Measurements from ENCODE around the gene RBM20.

- TF ChIP-seq, protein P1, sequence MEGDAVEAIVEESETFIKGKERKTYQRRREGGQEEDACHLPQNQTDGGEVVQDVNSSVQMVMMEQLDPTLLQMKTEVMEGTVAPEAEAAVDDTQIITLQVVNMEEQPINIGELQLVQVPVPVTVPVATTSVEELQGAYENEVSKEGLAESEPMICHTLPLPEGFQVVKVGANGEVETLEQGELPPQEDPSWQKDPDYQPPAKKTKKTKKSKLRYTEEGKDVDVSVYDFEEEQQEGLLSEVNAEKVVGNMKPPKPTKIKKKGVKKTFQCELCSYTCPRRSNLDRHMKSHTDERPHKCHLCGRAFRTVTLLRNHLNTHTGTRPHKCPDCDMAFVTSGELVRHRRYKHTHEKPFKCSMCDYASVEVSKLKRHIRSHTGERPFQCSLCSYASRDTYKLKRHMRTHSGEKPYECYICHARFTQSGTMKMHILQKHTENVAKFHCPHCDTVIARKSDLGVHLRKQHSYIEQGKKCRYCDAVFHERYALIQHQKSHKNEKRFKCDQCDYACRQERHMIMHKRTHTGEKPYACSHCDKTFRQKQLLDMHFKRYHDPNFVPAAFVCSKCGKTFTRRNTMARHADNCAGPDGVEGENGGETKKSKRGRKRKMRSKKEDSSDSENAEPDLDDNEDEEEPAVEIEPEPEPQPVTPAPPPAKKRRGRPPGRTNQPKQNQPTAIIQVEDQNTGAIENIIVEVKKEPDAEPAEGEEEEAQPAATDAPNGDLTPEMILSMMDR (IDR thresholded peaks at IDR 0.05): no peak
- TF ChIP-seq POLR2A (IDR thresholded peaks at IDR 0.05) (no peak), POLR2AphosphoS5 (IDR thresholded peaks at IDR 0.05) (no peak), EP300 (IDR thresholded peaks at IDR 0.05) (no peak)
Measured at GRCh38 chr10:110840923-110841428, 196.8 kb downstream of the RBM20 start.

Data from sigmoid colon (tissue), 4 donors.